Ovary (tissue), 9 donors: Measurements from ENCODE around the gene NUAK1. TPM values are rescaled to one million over a fixed set of nuclear protein-coding genes. Genes with fewer than 3 reads are reported as not detected.
A peak's percentile ranks its signal among the peaks of the same experiment; 100 is the strongest.

Experiments
- DNase-seq, 5 donors: peaks; one replicate each; pipeline ENCODE4 v3.0.0-alpha.2; 2019 to 2020
- H3K27ac ChIP-seq, 2 donors: fragments of 200-600 bp; one replicate each; pipeline versions ENCODE4 v1.5.1 to v1.8.0; 2019 to 2022
- H3K27me3 ChIP-seq: fragments of 200-600 bp; one replicate; pipeline ENCODE4 v1.8.0; 2022
- H3K36me3 ChIP-seq: fragments of 200-600 bp; sonication (generic); one replicate; pipeline ENCODE4 v1.5.1; 2019
- H3K4me1 ChIP-seq: one replicate; pipeline ENCODE4 v1.8.1; 2013; ENCODE audit warnings: mild to moderate bottlenecking, moderate library complexity; ENCODE audit not compliant: insufficient read depth
- H3K4me3 ChIP-seq: fragments of 200-600 bp; sonication (generic); one replicate; pipeline ENCODE4 v1.5.1; 2017
- H3K9me3 ChIP-seq, 2 donors: fragments of 200-600 bp in 1 of 2; sonication (generic) in 1 of 2; one replicate each; pipeline versions ENCODE4 v1.5.1 to v1.8.1; 2013 to 2019; ENCODE audit warnings: mild to moderate bottlenecking in 1 of 2, moderate library complexity in 1 of 2
- EP300 ChIP-seq: sonication (generic); formaldehyde crosslinking; IDR thresholded peaks from one replicate; pipeline ENCODE4 v1.6.1; 2017; ENCODE audit warnings: antibody characterized with exemption
- POLR2A ChIP-seq: fragments of 450-650 bp; IDR thresholded peaks from one replicate; pipeline ENCODE4 v1.6.1; 2017; ENCODE audit warnings: antibody characterized with exemption, mild to moderate bottlenecking, moderate library complexity
- WGBS, 3 donors: extraction: QIAGEN DNeasy Blood & Tissue Kit in 1 of 3; methylation state at CpG; one replicate each; pipeline versions ENCODE4 v1.1.5 to v1.1.7; 2013 to 2017; 5-methylcytosine and 5-hydroxymethylcytosine counted together
- intact Hi-C, 4 donors: fragments of 100-400 bp; cut with DNase I; formaldehyde crosslinking; loops; one replicate each; pipeline versions ENCODE4 v1.11.0 to v1.15.1; 2022 to 2023
- polyA plus RNA-seq, 2 donors: library from polyadenylated mRNA; stranded (reverse); fragments of 200-250 nt in 1 of 2; fragments of 350-450 nt in 1 of 2; fragmentation: Illumina TruSeq in 1 of 2; extraction: RNeasy Lipid Tissue Mini Kit (QIAGEN cat#74804) in 1 of 2; gene quantifications; one replicate each; pipeline ENCODE4 v1.2.3, GENCODE V29; 2013 to 2014
- total RNA-seq, 7 donors: library from RNA; depleted of rRNA in 2 of 7; stranded (reverse); fragments of >200 nt in 2 of 7; fragmentation: NEBNext Ultra II Directional in 3 of 7; extraction: Animal tissue kit (Norgen Biotek cat#: 25700) in 3 of 7; gene quantifications; one replicate each; pipeline versions ENCODE4 v1.1.0 to v1.2.4, GENCODE V29; 2016 to 2023
- TF ChIP-seq, protein P1 (sequence below), 3 donors: fragments of 450-650 bp in 2 of 3; fragments of 200-600 bp in 1 of 3; IDR thresholded peaks; one replicate each; pipeline versions ENCODE4 v1.5.1 to v1.8.0; 2016 to 2022; ENCODE audit warnings: antibody characterized with exemption in 3 of 3, mild to moderate bottlenecking in 1 of 3
- donor health status: DM: no; HTN: no; CAD: no; lungs with moderate emphysema.
- donor health status: DM: no; HTN: no; CAD: no.
- donor health status: Bipolar disorder and iron deficiency.
- donor health status: DM: yes; HTN: yes; CAD: no.
- donor health status: DM: no; HTN: no; CAD: no.
- donor health status: DM: yes; HTN: yes; CAD: no.

The NUAK1 gene
- total and polyA plus RNA-seq, 9 donors, result 2.8 to 22.2 (median 12.0) TPM

- intact Hi-C loops, result loop anchor here (5.0 to 10.0 kb wide), 6 partner anchors 49 to 721 kb away; no protein-coding TSS in a partner anchor
- Histone ChIP-seq H3K27me3 (no peaks in the 10 kb centered on the region), H3K27ac (peak overlapping the region in 1 of 2 donors; percentile 1), H3K36me3 (no peaks in the 10 kb centered on the region), H3K9me3 (no peaks in the 10 kb centered on the region), H3K4me1 (peaks cover 28% of the 10 kb centered on the region), H3K4me3 (peak overlapping the region; percentile 86)
- WGBS, 3 donors, result 1% methylated on average over 13 of the region's 13 CpGs
- peak; percentile 85 to 95 (median 94) for DNase-seq
- TF ChIP-seq, protein P1, sequence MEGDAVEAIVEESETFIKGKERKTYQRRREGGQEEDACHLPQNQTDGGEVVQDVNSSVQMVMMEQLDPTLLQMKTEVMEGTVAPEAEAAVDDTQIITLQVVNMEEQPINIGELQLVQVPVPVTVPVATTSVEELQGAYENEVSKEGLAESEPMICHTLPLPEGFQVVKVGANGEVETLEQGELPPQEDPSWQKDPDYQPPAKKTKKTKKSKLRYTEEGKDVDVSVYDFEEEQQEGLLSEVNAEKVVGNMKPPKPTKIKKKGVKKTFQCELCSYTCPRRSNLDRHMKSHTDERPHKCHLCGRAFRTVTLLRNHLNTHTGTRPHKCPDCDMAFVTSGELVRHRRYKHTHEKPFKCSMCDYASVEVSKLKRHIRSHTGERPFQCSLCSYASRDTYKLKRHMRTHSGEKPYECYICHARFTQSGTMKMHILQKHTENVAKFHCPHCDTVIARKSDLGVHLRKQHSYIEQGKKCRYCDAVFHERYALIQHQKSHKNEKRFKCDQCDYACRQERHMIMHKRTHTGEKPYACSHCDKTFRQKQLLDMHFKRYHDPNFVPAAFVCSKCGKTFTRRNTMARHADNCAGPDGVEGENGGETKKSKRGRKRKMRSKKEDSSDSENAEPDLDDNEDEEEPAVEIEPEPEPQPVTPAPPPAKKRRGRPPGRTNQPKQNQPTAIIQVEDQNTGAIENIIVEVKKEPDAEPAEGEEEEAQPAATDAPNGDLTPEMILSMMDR (IDR thresholded peaks at IDR 0.05), result peak; percentile 74 to 82 (median 80)
- TF ChIP-seq POLR2A (no peak), EP300 (no peak)
Measured at GRCh38 chr12:106136263-106136662, 2.5 kb downstream of the NUAK1 start.

DNA sequence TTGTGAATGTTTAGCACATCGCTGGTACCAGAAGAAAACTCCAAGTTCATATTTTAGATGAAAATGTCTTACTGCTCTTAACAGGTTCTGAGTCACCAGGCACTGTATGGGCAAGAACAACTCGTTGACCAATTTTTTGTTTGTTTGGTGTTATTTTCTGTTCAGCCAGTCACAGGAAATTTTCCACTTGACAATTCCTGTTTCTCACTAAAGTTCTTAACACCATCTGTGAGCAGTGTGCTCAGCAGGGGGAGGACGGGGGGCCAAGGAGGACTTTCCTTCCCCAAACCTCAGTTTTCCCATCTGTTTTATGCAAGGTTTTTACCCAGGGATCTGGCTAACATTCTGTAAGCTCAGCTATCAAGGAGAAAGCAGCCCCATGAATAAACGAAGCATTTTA is 3.0 kb downstream of the NUAK1 start:
- Histone ChIP-seq H3K27ac (no peak overlapping the region), H3K36me3 (no peaks in the 10 kb centered on the region), H3K9me3 (no peaks in the 10 kb centered on the region), H3K27me3 (no peaks in the 10 kb centered on the region), H3K4me1 (peaks cover 27% of the 10 kb centered on the region), H3K4me3 (peak overlapping the region; percentile 6)
- WGBS, 3 donors, result 21 to 25% (median 22%) methylated on average over 4 of the region's 4 CpGs
- DNase-seq, result peak in 1 of 5 donors; percentile 16
- intact Hi-C loops, result loop anchor here (5.0 to 10.0 kb wide), 6 partner anchors 48 to 721 kb away; no protein-coding TSS in a partner anchor
- TF ChIP-seq EP300 (no peak), POLR2A (no peak)
- TF ChIP-seq, protein P1 (IDR thresholded peaks at IDR 0.05), result no peak

DNA sequence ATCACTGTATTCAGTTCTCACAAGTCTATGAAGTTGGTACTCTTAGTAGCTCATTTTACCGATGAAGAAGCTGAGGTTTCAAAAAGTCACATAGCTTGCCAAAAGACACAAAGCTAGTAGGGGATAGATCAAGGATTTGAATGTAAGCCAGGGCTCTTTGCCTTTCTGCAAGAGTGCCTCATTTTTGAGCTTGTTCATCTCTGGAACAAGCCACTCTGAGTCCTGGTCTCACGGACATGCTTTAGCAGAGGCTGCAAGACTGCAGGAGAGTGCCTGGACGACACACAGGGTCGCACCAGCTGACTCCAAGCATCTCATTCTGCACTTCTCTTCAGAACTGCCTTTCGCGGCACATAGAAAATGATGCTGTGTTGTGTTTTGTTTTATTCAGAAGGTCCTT is 3.7 kb downstream of the NUAK1 start:
- no peaks in the 10 kb centered on the region for H3K36me3 ChIP-seq
- no peak for DNase-seq
- no peak overlapping the region for H3K27ac ChIP-seq
- no peaks in the 10 kb centered on the region for H3K27me3 ChIP-seq
- 50 to 70% (median 53%) methylated on average over 6 of the region's 6 CpGs for WGBS, 3 donors
- H3K4me3 ChIP-seq, result peak overlapping the region; percentile 6
- TF ChIP-seq POLR2A (no peak), EP300 (no peak)
- TF ChIP-seq, protein P1 (IDR thresholded peaks at IDR 0.05), result no peak
- H3K4me1 ChIP-seq, result peaks cover 24% of the 10 kb centered on the region
- intact Hi-C loops, result loop anchor here (5.0 to 10.0 kb wide), 6 partner anchors 48 to 720 kb away; no protein-coding TSS in a partner anchor
- H3K9me3 ChIP-seq, result no peaks in the 10 kb centered on the region

GRCh38 chr12:106134294-106134949 is 4.3 kb downstream of the NUAK1 start:
- Histone ChIP-seq H3K27me3 (no peaks in the 10 kb centered on the region), H3K36me3 (no peaks in the 10 kb centered on the region), H3K4me3 (no peak overlapping the region), H3K27ac (no peak overlapping the region), H3K9me3 (no peaks in the 10 kb centered on the region), H3K4me1 (peaks cover 24% of the 10 kb centered on the region)
- TF ChIP-seq POLR2A, result no peak
- TF ChIP-seq, protein P1 (IDR thresholded peaks at IDR 0.05), result peak in 1 of 3 donors; percentile 10
- 51 to 73% (median 70%) methylated on average over 3 of the region's 3 CpGs for WGBS, 3 donors
- peak in 1 of 5 donors; percentile 17 for DNase-seq
- intact Hi-C loops, result loop anchor here in 2 of 4 donors (5.0 to 10.0 kb wide), 4 partner anchors 60 to 720 kb away; no protein-coding TSS in a partner anchor
